ENCODE results near the gene HIVEP3.

GRCh38 chr1:41819069-41819468, 99.7 kb downstream of the HIVEP3 start:
- TF ChIP-seq ZNF274 (IDR thresholded peaks at IDR 0.05; ENCODE audit: low read depth, low read length) (no peak), YY1 (IDR thresholded peaks at IDR 0.05; ENCODE audit: insufficient read depth, insufficient read length) (no peak), SUZ12 (IDR thresholded peaks at IDR 0.05; ENCODE audit: extremely low read depth, insufficient read depth, insufficient read length) (no peak)
